SK-N-SH (cell line): ENCODE data around the gene CFAP92.

Experiments used
- EP300 ChIP-seq, 2 experiments: IDR thresholded peaks; 2 replicates each; pipeline versions ENCODE4 v1.4.0 to v1.6.1; 2012; ENCODE audit warnings: borderline replicate concordance in 1 of 2, low read depth in 1 of 2, low read length in 1 of 2
- FOXJ3 ChIP-seq: sonication (generic); formaldehyde crosslinking; IDR thresholded peaks from 2 replicates; pipeline ENCODE4 v1.5.1; 2020; ENCODE audit warnings: mild to moderate bottlenecking, missing genetic modification reagents
- MAX ChIP-seq: IDR thresholded peaks from 2 replicates; pipeline ENCODE4 v1.4.0; 2012; ENCODE audit warnings: low read depth
- POLR2AphosphoS5 ChIP-seq: IDR thresholded peaks from 2 replicates; pipeline ENCODE4 v1.6.1; 2012; ENCODE audit warnings: low read depth, low read length
- REST ChIP-seq: IDR thresholded peaks from 2 replicates; pipeline ENCODE4 v1.6.1; 2012; ENCODE audit warnings: mild to moderate bottlenecking, low read depth, low read length, moderate library complexity
- SIN3A ChIP-seq: IDR thresholded peaks from 2 replicates; pipeline ENCODE4 v1.6.1; 2012; ENCODE audit warnings: low read depth, mild to moderate bottlenecking, low read length, moderate library complexity, borderline replicate concordance
- SMC3 ChIP-seq: IDR thresholded peaks from 2 replicates; pipeline ENCODE4 v1.6.1; 2012; ENCODE audit warnings: low read depth, low read length, improper control_type of control experiment
- TF ChIP-seq, protein P1 (sequence below): fragments of 200-600 bp; sonication (generic); IDR thresholded peaks from 2 replicates; pipeline ENCODE4 v1.6.1; 2017; ENCODE audit warnings: antibody characterized with exemption, mild to moderate bottlenecking, moderate library complexity
- TF ChIP-seq, protein P2 (sequence below): IDR thresholded peaks from 2 replicates; pipeline ENCODE4 v1.4.0; 2012; ENCODE audit warnings: low read depth, borderline replicate concordance
- TF ChIP-seq, protein P3 (sequence below): IDR thresholded peaks from 2 replicates; pipeline ENCODE4 v1.4.0; 2012; ENCODE audit warnings: low read depth, borderline replicate concordance

DNA sequence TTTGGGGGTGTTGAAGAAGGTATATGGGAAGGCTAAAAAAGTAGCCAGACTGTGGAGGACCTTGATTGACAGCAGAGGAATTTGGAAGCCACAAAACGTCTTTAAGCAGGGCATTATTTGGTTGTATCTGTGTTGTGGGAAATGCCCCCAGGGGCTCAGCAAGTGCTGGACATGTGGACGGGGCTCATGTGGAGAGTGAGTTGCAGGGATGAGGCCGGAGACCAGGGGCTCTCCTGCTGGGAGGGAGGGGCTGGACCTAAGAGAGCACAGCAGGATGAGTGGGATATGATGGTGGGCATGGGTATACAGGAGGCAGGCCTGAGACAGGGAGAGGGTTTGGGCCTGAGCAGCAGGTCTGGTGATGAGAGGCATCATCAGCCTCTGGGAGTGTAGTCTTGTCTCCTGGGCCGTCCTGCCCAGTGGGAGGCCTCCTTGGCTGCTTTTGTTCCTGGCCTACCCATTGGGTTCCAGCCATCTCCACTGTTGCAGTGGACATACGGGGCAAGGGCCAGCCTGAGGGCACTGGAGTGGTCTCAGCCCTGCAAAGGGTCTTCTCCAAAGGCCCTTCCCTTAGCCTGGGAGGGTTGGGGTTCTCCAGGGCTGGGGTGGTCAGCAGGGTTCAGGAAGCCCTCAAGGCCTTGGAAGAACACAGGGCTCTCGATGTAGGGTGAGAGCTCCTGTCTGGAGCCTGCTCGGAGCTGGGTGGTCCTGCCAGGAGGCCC is 86.9 kb downstream of the CFAP92 start:
- TF ChIP-seq, protein P1, sequence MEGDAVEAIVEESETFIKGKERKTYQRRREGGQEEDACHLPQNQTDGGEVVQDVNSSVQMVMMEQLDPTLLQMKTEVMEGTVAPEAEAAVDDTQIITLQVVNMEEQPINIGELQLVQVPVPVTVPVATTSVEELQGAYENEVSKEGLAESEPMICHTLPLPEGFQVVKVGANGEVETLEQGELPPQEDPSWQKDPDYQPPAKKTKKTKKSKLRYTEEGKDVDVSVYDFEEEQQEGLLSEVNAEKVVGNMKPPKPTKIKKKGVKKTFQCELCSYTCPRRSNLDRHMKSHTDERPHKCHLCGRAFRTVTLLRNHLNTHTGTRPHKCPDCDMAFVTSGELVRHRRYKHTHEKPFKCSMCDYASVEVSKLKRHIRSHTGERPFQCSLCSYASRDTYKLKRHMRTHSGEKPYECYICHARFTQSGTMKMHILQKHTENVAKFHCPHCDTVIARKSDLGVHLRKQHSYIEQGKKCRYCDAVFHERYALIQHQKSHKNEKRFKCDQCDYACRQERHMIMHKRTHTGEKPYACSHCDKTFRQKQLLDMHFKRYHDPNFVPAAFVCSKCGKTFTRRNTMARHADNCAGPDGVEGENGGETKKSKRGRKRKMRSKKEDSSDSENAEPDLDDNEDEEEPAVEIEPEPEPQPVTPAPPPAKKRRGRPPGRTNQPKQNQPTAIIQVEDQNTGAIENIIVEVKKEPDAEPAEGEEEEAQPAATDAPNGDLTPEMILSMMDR: no peak
- TF ChIP-seq EP300 (IDR thresholded peaks at IDR 0.05; ENCODE audit: borderline replicate concordance in 1 of 2, low read depth in 1 of 2, low read length in 1 of 2) (no peak), SIN3A (no peak), POLR2AphosphoS5 (no peak), FOXJ3 (CRISPR knock-in tag) (no peak), MAX (no peak), SMC3 (no peak), REST (no peak)
- TF ChIP-seq, protein P2, sequence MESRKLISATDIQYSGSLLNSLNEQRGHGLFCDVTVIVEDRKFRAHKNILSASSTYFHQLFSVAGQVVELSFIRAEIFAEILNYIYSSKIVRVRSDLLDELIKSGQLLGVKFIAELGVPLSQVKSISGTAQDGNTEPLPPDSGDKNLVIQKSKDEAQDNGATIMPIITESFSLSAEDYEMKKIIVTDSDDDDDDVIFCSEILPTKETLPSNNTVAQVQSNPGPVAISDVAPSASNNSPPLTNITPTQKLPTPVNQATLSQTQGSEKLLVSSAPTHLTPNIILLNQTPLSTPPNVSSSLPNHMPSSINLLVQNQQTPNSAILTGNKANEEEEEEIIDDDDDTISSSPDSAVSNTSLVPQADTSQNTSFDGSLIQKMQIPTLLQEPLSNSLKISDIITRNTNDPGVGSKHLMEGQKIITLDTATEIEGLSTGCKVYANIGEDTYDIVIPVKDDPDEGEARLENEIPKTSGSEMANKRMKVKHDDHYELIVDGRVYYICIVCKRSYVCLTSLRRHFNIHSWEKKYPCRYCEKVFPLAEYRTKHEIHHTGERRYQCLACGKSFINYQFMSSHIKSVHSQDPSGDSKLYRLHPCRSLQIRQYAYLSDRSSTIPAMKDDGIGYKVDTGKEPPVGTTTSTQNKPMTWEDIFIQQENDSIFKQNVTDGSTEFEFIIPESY: no peak
- TF ChIP-seq, protein P3, sequence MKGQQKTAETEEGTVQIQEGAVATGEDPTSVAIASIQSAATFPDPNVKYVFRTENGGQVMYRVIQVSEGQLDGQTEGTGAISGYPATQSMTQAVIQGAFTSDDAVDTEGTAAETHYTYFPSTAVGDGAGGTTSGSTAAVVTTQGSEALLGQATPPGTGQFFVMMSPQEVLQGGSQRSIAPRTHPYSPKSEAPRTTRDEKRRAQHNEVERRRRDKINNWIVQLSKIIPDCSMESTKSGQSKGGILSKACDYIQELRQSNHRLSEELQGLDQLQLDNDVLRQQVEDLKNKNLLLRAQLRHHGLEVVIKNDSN: no peak
